HG03571 (cell line): ENCODE data around the gene PPP6R1.
"Not testable (repeated sequence)": the region's sequence is repeated elsewhere in the genome, so short reads cannot be mapped to it uniquely, and the experiment has no call there.

Source experiments
- ATAC-seq: cut with Tn5 transposase; IDR thresholded peaks from one replicate; pipeline ENCODE4 v1.9.1; 2021; ENCODE audit not compliant: unreplicated experiment

Gene PPP6R1

DNA sequence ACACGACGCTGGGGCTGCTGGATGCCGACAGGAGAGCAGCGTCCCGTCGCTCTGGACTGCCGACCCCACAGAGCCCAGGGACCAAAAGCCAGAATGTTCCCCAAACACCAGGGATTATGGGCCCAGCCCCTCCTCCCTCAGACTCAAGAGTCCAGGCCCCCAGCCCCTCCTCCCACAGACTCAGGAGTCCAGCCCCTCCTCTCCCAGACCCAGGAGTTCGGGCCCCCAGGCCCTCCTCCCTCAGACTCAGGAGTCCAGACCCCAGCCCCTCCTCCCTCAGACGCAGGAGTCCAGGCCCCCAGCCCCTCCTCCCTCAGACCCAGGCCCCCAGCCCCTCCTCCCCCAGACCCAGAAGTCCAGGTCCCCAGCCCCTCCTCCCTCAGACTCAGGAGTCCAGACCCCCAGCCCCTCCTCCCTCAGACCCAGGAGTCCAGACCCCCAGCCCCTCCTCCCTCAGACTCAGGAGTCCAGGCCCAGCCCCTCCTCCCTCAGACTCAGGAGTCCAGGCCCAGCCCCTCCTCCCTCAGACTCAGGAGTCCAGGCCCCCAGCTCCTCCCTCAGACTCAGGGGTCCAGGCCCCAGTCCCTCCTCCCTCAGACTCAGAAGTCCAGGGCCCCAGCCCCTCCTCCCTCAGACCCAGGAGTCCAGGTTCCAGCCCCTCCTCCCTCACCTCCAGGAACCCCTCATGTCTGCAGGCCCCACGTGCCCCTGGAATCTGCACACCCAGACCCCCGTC lies 34.0 kb downstream of the PPP6R1 start:
- not testable (repeated sequence) for ATAC-seq

DNA sequence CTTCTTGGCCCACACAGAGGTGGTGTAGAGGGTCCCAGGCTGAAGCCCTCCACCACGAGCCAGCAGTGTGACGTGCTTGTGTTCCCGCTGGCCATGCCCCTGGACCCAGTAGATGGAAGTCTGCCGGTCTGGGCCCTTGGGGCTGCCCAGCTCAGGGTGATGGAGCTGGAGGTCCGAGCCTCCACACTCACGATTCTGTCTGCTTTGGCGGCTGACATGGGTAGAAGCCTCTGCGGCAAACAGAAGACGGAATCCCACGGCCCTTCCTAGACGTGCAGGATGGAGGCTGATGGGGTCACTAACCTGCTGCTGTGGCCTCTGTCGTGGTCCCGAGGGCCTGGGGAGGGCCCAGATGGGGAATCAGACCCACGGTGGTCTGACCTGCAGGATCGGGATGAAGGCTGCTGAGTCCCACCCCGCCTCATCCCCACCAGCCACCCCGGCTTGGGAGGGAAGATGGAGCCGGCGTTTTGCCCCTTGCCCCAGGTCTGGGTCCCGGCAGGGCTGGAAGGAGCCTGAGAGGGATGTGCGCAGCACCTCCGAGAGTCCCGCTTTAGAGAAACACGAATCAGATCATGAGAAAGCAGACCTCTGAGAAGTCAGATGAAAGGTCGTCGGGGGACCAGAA lies 34.7 kb downstream of the PPP6R1 start:
- no peak for ATAC-seq

DNA sequence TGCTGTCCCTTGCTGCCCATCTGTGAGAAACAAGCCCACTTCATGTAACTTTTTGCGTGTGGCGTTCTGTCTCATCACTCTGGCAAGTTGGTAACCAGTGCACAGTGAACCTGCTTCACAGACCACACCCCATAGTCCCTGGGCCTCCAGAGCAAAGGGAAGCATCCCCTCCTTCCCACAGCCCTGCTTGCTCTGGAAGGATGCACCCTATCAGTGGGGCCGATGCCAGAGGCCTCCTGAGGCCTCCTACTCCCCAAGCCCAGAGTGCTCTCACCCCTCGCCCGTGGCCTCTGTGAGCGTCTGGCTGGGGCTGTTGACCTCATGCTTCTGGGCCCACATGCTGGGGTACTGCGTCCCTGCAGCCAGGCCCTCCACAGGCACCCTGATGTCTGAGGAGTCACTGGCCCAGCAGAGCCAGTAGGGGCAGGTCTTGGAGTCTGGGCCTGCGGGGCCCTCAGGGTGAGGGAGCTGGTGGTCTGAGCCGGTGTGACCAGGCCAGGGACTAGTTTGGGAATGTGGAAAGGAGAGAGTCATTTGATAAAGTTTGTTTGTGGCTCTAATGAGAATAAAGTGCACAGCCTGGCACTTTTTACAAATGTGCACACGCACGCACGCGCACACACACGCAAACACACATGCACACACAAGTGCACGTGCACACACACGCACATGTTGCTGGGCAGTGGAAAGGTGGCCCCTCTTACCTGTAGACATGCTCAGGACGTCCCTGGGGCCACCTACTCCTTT lies 35.4 kb downstream of the PPP6R1 start:
- ATAC-seq: no peak

DNA sequence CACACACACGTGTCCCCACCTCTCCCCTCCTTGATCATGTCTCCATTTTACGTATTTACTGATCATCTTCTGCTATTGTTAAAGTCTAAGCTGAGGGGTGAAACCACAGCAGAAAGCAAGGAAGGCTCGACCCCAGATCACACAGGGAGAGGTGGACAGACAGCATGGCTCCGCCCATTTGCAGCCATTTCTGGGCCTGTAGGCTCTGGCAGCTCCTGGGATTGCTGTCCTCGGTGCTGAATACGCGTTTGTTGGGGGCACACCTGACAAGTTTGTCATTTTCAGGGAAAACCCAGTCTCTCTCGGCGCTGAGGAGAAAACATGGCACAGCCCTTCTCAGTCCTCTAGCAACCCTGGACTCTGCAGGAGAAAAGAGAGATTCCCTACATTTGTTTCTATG lies 38.3 kb downstream of the PPP6R1 start:
- no peak for ATAC-seq

DNA sequence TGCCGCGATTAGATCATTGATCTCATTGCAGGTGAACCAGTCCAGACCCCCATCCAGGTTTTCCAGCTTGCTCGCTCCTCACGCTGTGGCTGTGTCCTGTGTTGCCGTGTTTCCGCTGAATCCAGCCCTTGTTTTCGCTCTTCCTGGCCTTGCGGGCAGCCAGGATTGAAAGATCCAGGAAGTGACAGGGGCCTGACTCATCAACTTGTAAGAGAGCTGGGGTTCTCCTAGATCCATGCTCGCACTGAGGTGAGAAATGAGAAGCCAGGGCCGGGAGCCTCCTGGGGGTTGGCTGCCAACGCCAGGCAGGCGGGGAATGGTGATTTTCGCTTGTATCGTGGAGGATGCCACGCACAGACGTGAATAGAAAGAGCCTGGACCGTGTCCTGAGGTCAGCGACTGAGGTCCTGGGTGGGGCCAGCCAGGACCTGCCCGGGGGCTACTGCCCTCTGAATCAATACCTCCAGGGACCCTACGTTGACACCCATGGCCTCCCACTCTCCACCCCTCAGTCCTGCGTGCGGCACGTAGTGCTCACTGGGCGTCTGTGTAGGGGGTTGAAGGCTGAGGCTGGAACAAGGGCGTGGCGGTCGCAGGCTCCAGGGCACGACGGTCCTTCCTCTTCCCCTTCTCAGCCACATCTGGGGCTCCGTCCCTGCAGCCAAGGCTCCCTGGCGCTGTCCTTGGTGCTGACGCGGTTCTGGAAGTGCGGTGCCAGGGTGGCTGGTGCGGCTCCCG lies 42.2 kb downstream of the PPP6R1 start:
- ATAC-seq: no peak

DNA sequence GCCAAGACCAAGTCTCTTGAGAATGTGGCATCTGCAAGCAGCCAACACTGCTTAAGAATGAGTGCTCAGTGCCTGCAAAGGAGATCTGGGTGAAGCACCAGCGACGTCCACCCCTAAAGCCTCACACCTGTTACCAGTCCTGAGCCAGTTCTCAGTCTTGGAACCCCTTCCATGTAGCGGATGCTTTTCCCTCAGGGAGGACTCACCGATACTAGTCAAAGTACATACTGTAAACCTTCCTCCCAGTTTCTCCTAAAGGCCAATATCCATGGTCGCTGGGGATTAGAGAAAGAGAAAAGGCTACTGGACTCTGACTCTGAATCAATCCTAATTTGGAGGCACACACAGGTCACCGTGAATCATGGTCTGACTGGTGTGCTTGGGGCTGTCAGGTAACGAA lies 45.3 kb downstream of the PPP6R1 start:
- no peak for ATAC-seq

DNA sequence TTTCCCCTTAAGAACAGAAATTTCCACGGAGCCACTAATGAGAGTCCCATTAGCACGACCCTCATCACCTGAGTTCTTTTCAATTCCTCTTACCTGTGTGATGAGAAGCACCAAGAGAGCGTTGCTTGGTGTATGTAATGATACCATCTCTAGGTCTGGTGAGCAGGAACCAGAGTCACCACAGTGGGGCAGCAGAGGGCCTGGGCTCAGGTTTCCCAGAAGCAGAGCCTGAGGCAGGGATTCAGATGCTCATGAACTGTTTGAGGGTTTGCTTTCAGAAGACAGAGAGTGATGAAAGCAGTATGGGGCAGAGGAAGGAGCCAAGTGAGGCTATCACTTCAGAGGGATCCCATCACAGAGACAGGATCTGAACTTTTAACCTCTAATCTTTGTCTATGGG lies 46.4 kb downstream of the PPP6R1 start:
- ATAC-seq: no peak

DNA sequence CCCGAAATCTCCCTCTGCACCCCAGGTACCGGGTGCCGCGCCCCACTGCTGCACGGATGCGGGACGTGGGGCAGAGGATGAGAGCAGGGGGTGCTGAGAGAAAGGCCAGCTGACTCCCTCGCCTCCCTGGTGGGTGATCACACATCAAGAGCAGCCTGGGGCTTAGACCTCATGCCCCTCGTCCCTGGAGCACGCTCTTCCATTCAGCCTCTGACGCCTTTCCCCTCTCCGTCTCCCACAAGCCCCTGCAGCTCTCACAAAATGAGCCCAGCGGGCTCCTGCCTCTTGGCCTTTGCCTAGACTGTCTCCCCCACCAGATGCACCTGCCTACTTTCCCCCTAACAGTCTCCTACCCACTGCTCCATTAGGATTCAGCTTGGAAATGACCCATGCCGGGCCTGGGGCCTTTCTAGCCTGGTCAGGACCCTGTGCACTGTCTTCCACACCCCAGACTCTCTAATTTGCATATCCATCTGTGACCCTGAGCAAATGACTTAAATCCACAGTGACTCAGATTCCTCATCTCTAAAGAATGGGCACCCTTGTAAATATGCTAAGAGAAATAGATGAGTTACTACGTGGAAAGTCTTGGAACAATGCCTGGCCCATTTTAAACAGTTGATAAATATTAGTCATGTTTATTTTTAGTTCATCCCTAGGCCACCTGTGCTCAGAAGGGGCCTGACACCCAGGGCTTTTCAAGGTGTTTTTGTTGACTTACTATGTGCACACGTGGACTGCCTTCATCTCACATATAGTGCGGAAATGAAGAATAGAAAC lies 48.9 kb downstream of the PPP6R1 start:
- ATAC-seq: no peak

DNA sequence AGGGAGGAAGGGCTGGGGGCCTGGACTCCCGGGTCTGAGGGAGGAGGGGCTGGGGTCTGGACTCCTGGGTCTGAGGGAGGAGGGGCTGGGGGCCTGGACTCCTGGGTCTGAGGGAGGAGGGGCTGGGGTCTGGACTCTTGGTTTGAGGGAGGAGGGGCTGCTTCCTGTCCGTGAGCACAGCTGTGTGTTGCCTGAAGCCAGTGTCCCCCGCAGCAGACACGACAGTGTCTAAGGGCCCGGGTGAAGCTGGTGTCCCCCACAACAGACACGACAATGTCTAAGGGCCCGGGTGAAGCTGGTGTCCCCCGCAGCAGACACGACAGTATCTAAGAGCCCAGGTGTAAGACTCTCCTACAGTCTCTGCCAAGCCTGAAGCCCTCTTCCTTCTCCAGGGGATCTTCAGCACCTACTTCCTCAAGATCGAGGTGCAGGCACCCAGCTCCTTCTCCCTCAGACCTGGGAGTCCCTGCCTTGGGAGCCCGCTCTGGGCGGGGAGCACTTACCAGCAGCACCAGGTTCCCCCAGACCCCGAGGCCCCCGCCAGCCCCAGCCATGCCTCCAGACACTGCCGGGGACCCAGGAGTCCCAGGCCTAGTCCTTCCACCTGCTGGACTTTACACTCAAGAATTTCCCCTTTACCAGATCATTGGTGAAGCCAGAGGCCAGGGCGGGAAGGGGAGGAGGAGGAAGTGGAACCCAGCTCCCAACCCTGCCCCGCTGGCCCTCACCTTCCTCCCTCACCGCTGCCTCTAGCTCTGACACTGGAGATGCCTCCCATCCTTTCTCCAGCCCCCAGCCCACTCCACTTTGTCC lies 49.7 kb downstream of the PPP6R1 start, which contains the start of gene PTPRH:
Gene PTPRH, minus strand, starts transcription at position 622 of the 813 bp plus-strand sequence. Its CDS starts 68 bp downstream, at position 554.
- ATAC-seq: no peak

DNA sequence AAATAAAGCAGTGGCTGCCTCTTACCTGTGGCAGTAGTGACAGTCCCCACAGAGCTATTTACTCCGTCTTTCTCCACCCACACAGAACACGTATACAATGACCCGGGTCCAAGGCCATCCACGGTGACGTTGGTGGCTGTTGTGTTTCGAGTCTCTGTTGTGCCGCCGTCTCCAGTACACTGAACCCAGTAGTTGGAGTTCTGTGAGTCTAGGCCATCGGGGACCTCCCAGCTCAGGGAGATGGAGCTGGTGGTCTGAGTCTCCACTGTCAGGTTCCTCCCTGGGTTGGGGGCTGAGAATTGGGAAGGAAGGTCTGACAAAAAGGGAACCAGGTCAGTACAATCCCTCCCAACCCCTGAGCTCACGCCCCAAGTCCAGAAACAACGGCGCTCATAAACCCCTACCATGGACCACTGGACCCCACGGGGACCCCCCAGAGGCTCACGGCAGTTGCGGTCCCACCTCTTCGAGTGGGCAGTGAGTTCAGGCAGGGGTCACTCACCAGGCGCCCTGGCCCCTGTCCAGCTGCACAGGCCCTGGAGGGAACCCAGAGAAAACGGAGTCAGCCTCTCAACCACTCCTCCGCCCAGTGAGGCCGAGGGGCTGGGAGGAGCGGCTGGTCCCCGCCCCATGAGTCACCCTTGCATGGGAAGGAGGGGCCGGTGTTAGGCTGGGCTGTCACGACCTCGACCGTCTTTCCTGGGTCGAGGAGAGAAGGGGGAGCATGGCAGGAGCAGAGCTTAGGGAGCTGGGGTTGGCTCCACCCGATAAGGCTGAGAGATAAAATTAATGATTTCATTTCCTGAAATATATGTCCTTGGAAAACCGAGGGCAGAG lies 51.9 kb downstream of the PPP6R1 start:
- no peak for ATAC-seq

DNA sequence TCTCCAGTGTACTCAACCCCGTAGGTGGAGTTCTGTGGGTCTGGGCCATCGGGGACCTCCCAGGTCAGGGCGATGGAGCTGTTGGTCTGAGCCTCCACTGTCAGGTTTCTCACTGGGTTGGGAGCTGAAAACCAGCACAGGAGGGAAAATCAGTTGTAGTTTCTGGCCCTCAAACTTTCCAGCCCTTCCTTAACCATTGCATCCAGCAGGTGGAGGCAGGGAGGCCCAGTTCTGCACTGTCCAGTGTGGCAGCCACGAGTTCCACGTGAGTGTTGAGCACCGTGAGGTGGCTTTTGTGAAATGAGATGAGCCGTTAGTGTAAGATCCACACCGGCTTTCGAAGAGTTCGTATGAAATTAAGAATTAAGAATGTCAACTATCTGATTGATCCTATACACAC lies 56.6 kb downstream of the PPP6R1 start:
- not testable (repeated sequence) for ATAC-seq

DNA sequence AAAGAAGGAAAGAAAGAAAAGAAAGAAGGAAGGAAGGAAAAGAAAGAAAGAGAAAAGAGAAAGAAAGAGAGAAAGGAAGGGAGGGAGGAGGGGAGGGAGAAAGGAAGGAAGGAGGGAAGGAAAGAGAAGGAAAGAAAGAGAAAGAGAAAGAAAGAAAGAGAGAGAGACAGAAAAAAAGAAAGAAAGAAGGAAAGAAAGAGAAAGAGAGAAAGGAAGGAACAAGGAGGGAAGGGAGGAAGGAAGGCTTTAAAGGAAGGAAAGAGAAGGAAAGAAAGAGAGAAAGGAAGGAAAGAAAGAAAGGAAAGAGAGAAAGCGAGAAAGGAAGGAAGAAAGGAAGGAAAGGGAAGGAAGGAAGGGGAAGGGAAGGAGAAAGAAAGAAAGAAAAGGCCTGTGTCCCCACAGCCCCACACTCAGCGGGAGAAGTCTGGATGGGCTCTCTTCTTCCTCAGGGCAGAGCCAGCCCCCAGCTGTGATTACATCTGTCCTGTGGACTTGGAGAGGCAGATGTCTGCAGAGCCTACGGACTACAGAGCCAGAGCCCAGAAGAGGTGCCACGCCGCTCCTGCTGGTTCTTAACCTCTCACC lies 59.1 kb downstream of the PPP6R1 start:
- no peak for ATAC-seq

DNA sequence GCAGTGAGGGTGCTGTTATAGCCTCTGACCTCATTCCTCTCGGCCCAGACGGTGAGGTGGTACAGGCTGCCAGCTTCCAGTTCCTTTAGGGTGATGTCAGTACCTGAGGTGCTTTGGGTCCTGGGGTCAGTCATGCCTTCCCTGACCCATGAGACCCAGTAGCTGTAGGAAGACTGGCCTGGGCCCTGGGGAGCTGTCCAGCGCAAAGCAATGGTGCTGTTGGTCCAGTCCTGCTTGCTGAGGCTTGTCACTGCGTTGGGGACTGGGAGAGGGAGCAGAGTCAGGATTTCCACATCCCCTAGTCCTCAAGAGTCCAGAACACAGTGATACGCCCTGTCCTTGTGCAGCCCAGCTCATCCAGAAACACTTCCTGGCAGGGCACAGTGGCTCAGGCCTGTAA lies 60.2 kb downstream of the PPP6R1 start:
- ATAC-seq: no peak

DNA sequence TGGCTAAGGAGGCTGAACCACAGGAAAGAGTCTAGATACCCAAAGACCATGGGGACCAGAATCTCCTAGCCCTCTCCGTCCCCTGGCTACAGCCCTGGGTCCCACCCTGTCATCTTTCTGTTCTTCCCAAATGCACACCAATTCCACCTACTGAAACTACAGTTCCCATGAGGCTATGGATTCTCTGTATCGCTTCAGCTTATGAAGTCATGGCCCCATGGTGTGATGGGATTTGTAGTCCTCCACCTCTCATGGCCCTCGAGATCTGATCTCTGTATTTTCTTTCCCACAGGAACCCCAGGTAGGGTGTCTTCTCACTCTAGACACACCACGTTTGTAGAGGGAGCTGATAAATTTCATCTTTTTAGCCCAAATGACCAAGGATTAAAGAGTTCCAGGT lies 61.3 kb downstream of the PPP6R1 start:
- ATAC-seq: no peak

DNA sequence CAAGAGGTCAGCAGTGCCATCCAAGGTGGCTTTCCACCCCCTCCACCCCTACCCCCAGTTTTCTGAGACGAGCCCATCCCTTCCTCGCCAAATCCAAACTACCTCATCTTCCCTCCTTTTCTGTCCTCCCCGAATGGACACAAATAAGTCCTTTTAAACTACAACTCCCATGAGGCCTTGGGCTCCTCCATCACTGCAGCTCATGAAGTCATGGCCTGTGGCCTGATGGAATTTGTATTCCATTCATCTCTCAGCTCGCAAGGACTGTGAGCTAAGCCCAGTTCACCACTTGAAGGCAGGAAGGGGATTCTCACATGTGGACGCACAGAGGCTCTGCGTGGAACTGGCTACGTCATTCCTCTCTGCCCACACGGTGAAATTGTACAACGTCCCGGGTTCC lies 62.0 kb downstream of the PPP6R1 start:
- ATAC-seq: no peak

DNA sequence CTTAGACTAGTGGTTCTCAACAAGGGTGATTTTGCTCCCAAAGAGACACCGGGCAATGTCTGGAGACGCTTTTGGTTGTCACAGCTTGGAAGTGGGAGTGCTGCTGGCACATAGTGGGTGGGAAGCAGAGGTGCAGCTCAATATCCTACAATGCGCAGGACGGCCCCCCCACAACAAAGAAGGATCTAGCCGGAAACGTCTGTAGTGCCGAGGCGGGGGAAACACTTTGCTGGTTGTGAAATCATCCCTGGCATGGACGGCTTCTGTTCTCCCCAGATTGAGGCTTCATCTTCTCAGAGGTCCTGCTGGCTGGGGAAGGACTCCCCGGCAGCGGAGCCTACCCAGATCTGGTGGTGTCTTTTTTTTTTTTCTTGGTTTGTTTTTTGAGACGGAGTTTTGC lies 65.3 kb downstream of the PPP6R1 start:
- no peak for ATAC-seq

DNA sequence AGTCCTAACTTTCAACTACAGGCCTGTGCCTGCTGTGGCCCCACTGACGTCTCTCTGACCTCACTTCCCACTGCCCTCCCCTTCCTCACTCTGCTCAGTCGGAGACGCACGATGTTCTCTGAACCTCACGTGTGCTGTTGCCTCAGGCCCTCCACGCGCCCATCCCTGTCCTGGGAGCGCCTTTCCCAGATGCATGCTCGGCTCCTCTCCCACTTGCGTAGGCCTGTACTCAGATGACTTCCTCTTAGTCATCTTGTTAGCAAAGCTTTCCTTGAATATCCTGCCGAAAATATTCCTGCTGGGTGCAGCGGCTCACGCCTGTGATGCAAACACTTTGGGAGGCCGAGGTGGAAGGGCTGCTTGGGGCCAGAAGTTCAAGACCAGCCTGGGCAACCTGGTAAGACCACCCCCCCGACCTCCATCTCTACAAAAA lies 69.4 kb downstream of the PPP6R1 start:
- ATAC-seq: no peak

DNA sequence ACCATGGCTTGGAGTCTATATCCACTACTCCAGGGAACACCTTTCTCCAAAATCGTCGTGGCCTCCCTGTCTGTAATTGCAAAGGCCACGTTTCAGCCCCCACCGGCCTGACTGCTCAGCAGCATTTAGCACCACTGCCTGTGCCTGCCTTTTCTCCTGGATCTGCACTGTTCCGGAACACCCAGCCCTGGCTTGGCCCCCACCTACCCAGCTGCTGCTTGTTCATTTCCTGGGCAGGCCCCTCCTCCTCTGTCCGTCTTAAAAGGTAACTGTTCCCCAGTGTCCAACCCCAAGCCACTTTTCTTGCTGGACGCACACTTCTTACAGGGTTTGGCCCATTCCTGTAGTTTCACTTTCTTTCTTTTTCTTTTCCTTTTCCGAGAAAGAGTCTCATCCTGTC lies 70.2 kb downstream of the PPP6R1 start:
- ATAC-seq: no peak
